SK-N-MC (cell line): Measurements from ENCODE around the gene SMYD3.

Experiments used
- DNase-seq: peaks from one replicate; pipeline ENCODE4 v3.0.0-alpha.2; 2011; ENCODE audit warnings: low read depth, low spot score
- H3K27ac ChIP-seq: fragments of 200-600 bp; sonication (generic); 2 replicates; pipeline ENCODE4 v1.5.1; 2016; ENCODE audit warnings: mixed run types
- H3K36me3 ChIP-seq: fragments of 200-600 bp; sonication (generic); 2 replicates; pipeline ENCODE4 v1.6.1; 2017; ENCODE audit warnings: antibody characterized with exemption, low read length, mixed read lengths; ENCODE audit not compliant: insufficient read depth
- H3K4me3 ChIP-seq: fragments of 200-600 bp; sonication (generic); 2 replicates; pipeline ENCODE4 v1.5.1; 2016
- H3K9ac ChIP-seq: fragments of 200-600 bp; sonication (generic); 2 replicates; pipeline ENCODE4 v1.8.0; 2017; ENCODE audit warnings: mixed run types, mixed read lengths; ENCODE audit not compliant: insufficient read length
- H3K9me3 ChIP-seq: fragments of 200-600 bp; sonication (generic); 2 replicates; pipeline ENCODE4 v1.6.1; 2017; ENCODE audit warnings: low read depth, mild to moderate bottlenecking, antibody characterized with exemption, low read length, moderate library complexity, mixed read lengths
- EZH2 ChIP-seq: fragments of 200-600 bp; sonication (generic); IDR thresholded peaks from one replicate; pipeline ENCODE4 v1.6.1; 2017; ENCODE audit warnings: antibody characterized with exemption
- FOXP2 ChIP-seq: optimal IDR thresholded peaks from 2 replicates; pipeline ENCODE3; 2011; ENCODE audit warnings: mild to moderate bottlenecking, moderate library complexity; ENCODE audit not compliant: insufficient read depth; ENCODE audit errors: extremely low read length, control extremely low read depth
- POLR2AphosphoS5 ChIP-seq: IDR thresholded peaks from 2 replicates; pipeline ENCODE4 v1.6.1; 2012; ENCODE audit warnings: mild to moderate bottlenecking, low read depth, low read length, borderline replicate concordance

SMYD3 gene

GRCh38 chr1:246160374-246160773 lies 346.7 kb downstream of the SMYD3 start:
- no peak overlapping the region for H3K27ac ChIP-seq
- no peaks in the 10 kb centered on the region for H3K9me3 ChIP-seq
- TF ChIP-seq POLR2AphosphoS5 (no peak), FOXP2 (no peak), EZH2 (no peak)
- no peak for DNase-seq
- H3K4me3 ChIP-seq, result no peak overlapping the region
- H3K36me3 ChIP-seq, result no peaks in the 10 kb centered on the region
- no peak overlapping the region for H3K9ac ChIP-seq

- Histone ChIP-seq H3K9ac (no peak overlapping the region), H3K27ac (no peak overlapping the region), H3K9me3 (no peaks in the 10 kb centered on the region), H3K36me3 (no peaks in the 10 kb centered on the region), H3K4me3 (no peak overlapping the region)
- DNase-seq, result no peak
- TF ChIP-seq EZH2, result no peak
- TF ChIP-seq FOXP2, result no peak
- no peak for TF ChIP-seq POLR2AphosphoS5
Observed at GRCh38 chr1:246159279-246160227, 347.5 kb downstream of the SMYD3 start.

- no peak for DNase-seq
- TF ChIP-seq EZH2 (no peak), POLR2AphosphoS5 (no peak), FOXP2 (no peak)
Observed at GRCh38 chr1:246158131-246158530, 348.9 kb downstream of the SMYD3 start.

GRCh38 chr1:246157516-246157915 lies 349.6 kb downstream of the SMYD3 start:
- Histone ChIP-seq H3K4me3 (no peak overlapping the region), H3K27ac (no peak overlapping the region), H3K9ac (no peak overlapping the region), H3K9me3 (no peaks in the 10 kb centered on the region), H3K36me3 (no peaks in the 10 kb centered on the region)
- no peak for DNase-seq
- no peak for TF ChIP-seq EZH2
- TF ChIP-seq POLR2AphosphoS5, result no peak
- no peak for TF ChIP-seq FOXP2

More at GRCh38 chr1:246158131-246158530, 348.9 kb downstream of the SMYD3 start:
- Histone ChIP-seq H3K36me3 (no peaks in the 10 kb centered on the region), H3K9ac (no peak overlapping the region), H3K4me3 (no peak overlapping the region), H3K9me3 (no peaks in the 10 kb centered on the region), H3K27ac (no peak overlapping the region)

- TF ChIP-seq POLR2AphosphoS5 (no peak), FOXP2 (no peak), EZH2 (no peak)
- no peak overlapping the region for H3K4me3 ChIP-seq
- H3K9me3 ChIP-seq, result no peaks in the 10 kb centered on the region
- no peak for DNase-seq
- H3K36me3 ChIP-seq, result no peaks in the 10 kb centered on the region
- no peak overlapping the region for H3K27ac ChIP-seq
- H3K9ac ChIP-seq, result no peak overlapping the region
Observed at GRCh38 chr1:246156847-246157246, 350.2 kb downstream of the SMYD3 start.

GRCh38 chr1:246155923-246156322 lies 351.2 kb downstream of the SMYD3 start:
- Histone ChIP-seq H3K9me3 (no peaks in the 10 kb centered on the region), H3K27ac (no peak overlapping the region), H3K36me3 (no peaks in the 10 kb centered on the region), H3K4me3 (no peak overlapping the region), H3K9ac (no peak overlapping the region)
- no peak for TF ChIP-seq POLR2AphosphoS5
- no peak for TF ChIP-seq EZH2
- no peak for TF ChIP-seq FOXP2
- no peak for DNase-seq

- DNase-seq, result no peak
- TF ChIP-seq EZH2 (no peak), FOXP2 (no peak), POLR2AphosphoS5 (no peak)
- Histone ChIP-seq H3K9ac (no peak overlapping the region), H3K27ac (no peak overlapping the region), H3K4me3 (no peak overlapping the region), H3K9me3 (no peaks in the 10 kb centered on the region), H3K36me3 (no peaks in the 10 kb centered on the region)
Observed at GRCh38 chr1:246153796-246154212, 353.3 kb downstream of the SMYD3 start.

- TF ChIP-seq FOXP2 (no peak), EZH2 (no peak), POLR2AphosphoS5 (no peak)
- no peak overlapping the region for H3K27ac ChIP-seq
Observed at GRCh38 chr1:246152986-246153431, 354.1 kb downstream of the SMYD3 start.

More at GRCh38 chr1:246152986-246153431, 354.1 kb downstream of the SMYD3 start:
- Histone ChIP-seq H3K4me3 (no peak overlapping the region), H3K9me3 (no peaks in the 10 kb centered on the region), H3K9ac (no peak overlapping the region), H3K36me3 (no peaks in the 10 kb centered on the region)
- DNase-seq, result no peak
